Retinal pigment epithelial cell (primary cell): Measurements from ENCODE around the gene MBD3L2.
"Not testable (repeated sequence)": the region's sequence is repeated elsewhere in the genome, so short reads cannot be mapped to it uniquely, and the experiment has no call there.

Experiments used
- DNase-seq: peaks from one replicate; pipeline ENCODE4 v3.0.0-alpha.2; 2010; ENCODE audit warnings: low read depth
- H3K4me3 ChIP-seq: 2 replicates; pipeline ENCODE4 v1.5.1; 2011; ENCODE audit warnings: mild to moderate bottlenecking, low read length, control low read depth, moderate library complexity
- TF ChIP-seq, protein P1 (sequence below): conservative IDR thresholded peaks from 2 replicates; pipeline ENCODE4 v1.5.1; 2011; ENCODE audit warnings: low read depth, low read length, control low read depth, inconsistent platforms

The MBD3L2 gene

DNA sequence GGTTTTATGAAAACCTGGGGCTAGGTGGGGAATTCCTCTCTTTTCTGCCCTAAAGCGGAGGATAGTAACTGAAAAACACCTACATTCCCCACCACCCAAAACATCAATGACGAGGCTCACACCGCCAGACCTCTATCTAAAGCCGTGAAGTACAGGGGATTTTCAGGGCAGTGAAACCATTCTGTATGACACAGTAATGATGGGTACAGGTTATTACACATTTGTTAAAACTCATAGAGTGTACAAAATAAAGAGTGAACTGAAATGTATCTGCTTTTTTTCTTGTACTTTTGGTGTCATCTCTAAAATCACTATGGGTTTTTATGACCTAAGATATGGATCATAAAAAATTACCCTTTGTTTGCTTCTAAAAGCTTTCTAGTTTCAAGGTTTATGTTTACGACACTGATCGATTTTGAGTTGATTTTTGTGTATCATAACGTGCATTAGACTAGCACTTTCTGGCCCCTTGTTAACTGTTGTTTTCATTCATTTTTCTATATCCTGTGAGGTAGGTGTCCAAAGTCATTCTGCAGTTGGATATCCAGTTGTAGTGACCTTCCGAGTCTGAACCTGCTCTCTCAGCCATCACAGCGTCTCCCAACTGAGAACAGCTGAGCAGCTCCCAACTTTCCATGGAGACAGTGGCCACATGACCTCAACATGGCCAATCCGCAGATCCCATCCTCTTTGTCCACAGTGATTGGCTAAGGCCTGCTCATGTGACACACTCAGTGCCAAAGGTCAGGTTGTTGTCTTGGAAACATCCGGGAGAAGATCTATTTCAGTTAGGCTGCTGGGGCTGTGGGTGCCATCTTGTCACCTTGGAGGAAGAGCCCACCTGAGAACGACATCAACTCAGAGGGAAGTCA, 38.2 kb upstream of the MBD3L2 start:
- no peak overlapping the region for H3K4me3 ChIP-seq
- TF ChIP-seq, protein P1, sequence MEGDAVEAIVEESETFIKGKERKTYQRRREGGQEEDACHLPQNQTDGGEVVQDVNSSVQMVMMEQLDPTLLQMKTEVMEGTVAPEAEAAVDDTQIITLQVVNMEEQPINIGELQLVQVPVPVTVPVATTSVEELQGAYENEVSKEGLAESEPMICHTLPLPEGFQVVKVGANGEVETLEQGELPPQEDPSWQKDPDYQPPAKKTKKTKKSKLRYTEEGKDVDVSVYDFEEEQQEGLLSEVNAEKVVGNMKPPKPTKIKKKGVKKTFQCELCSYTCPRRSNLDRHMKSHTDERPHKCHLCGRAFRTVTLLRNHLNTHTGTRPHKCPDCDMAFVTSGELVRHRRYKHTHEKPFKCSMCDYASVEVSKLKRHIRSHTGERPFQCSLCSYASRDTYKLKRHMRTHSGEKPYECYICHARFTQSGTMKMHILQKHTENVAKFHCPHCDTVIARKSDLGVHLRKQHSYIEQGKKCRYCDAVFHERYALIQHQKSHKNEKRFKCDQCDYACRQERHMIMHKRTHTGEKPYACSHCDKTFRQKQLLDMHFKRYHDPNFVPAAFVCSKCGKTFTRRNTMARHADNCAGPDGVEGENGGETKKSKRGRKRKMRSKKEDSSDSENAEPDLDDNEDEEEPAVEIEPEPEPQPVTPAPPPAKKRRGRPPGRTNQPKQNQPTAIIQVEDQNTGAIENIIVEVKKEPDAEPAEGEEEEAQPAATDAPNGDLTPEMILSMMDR: no peak
- no peak for DNase-seq

DNA sequence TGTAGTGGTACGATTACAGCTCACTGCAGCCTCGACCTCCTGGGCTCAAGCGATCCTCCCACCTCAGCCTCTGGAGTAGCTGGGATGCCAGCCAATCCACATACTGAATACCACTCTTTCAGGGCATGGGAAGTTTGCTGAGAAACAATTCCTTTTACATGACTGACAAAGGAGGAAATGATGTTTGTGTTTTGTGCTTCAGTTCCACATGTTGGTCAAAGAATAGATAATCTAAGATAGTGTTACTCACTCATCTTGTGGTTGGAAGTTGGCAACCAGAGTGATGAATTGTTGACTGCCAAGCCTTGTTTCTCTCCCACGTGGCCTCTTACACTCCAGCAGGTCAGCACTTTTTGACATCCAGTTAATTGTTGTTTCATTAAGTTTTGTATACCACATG, 35.4 kb upstream of the MBD3L2 start:
- TF ChIP-seq, protein P1: no peak
- no peak for DNase-seq
- H3K4me3 ChIP-seq: no peak overlapping the region

DNA sequence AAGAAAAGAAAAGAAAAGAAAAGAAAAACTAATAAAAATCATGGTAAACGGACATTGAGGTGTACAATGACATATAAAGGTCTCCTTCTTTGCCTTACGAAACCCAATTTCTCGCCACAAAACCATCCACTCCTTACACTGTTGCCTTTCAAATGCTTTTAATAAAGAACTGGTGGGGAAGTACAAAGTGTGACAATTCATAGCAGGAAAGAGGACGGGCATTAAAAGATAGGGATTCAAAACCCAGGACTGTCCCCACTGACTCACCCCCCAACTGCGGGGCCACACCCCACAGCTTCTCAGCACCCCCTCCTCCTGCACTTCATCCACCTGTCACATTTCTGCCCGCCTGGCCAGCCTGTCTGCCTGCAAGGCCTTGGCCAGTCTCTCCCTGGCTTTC, 30.3 kb upstream of the MBD3L2 start:
- no peak overlapping the region for H3K4me3 ChIP-seq
- DNase-seq: no peak
- TF ChIP-seq, protein P1: no peak

DNA sequence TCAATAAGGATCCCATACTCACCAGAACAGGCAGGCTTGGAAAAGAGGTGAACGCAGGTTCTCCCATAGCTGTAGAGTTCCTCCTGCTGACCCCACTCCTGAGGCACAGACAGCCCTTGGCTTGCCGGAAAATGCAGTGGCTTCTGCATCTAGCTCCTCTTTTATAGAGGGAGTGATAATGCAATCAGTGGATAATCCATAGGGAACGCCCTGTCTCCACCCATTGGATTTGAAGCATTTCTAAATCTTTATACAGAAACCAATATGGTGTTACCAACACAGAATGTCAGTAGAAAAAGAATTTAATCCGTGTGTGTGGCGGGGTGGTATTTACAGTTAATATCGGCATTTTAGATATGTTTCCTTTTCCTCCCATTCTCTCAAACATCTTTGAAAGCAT, 27.8 kb upstream of the MBD3L2 start, which contains the start of gene MBD3L2B:
Gene MBD3L2B, minus strand, starts transcription at position 101 of the 400 bp plus-strand sequence. Its CDS starts 34 bp downstream, at position 67.
- H3K4me3 ChIP-seq, DNase-seq: not testable (repeated sequence)

DNA sequence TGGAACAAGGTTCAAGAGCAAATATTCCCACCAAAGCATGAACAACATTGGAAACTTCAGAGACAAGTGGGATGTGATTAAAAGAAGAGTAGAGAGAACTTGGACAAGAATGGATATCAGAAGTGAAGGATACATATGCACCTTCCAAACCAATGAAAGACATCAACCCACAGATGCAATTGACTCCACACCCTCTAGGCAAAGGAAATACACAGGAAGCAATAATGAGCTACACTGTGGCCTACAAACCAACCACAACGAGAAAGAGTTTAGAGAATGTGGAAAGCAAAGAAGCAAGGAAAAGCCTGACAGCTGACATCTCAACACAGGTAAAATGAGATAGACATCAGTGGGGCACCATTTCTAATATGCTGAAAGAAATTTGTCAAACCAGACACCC, 20.3 kb upstream of the MBD3L2 start:
- not testable (repeated sequence) for DNase-seq, H3K4me3 ChIP-seq

DNA sequence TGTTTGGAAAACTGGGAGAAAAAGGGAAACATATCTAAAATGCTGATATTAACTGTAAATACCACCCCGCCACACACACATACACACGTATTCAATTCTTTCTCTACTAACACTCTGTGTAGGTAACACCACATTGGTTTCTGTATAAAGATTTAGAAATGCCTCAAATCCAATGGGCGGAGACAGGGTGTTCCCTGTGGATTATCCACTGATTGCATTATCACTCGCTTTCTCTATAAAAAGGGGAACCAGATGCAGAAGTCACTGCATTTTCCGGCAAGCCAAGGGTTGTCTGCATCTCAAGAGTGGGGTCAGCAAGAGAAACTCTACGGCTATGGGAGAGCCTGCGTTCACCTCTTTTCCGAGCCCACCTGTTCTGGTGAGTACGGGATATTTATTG, 18.8 kb upstream of the MBD3L2 start, which contains the start of gene MBD3L5:
Gene MBD3L5, plus strand, starts transcription at position 301 of the 400 bp plus-strand sequence. Its CDS starts 34 bp downstream, at position 335.
- DNase-seq, H3K4me3 ChIP-seq: not testable (repeated sequence)

DNA sequence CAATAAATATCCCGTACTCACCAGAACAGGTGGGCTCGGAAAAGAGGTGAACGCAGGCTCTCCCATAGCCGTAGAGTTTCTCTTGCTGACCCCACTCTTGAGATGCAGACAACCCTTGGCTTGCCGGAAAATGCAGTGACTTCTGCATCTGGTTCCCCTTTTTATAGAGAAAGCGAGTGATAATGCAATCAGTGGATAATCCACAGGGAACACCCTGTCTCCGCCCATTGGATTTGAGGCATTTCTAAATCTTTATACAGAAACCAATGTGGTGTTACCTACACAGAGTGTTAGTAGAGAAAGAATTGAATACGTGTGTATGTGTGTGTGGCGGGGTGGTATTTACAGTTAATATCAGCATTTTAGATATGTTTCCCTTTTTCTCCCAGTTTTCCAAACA, 9.0 kb upstream of the MBD3L2 start, which contains the start of gene MBD3L4:
Gene MBD3L4, minus strand, starts transcription at position 101 of the 400 bp plus-strand sequence. Its CDS starts 35 bp downstream, at position 66.
- DNase-seq, H3K4me3 ChIP-seq: not testable (repeated sequence)

DNA sequence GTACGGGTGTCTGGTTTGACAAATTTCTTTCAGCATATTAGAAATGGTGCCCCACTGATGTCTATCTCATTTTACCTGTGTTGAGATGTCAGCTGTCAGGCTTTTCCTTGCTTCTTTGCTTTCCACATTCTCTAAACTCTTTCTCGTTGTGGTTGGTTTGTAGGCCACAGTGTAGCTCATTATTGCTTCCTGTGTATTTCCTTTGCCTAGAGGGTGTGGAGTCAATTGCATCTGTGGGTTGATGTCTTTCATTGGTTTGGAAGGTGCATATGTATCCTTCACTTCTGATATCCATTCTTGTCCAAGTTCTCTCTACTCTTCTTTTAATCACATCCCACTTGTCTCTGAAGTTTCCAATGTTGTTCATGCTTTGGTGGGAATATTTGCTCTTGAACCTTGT, 7.6 kb upstream of the MBD3L2 start:
- not testable (repeated sequence) for H3K4me3 ChIP-seq, DNase-seq

DNA sequence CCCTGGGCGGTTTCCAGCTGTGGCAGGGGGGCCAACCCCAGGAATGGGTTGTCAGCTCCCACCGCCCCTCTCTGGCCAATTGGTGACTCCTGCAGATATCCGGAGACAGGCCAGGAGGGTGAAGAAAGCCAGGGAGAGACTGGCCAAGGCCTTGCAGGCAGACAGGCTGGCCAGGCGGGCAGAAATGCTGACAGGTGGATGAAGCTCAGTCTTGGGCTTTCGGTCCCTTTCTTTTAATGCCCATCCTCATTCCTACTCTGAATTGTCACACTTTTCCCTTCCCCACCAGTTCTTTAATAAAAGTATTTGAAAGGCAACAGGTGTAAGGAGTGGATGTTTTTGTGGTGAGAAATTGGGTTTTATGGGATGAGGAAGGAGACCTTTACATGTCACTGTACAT, 2.3 kb downstream of the MBD3L2 start:
- not testable (repeated sequence) for DNase-seq, H3K4me3 ChIP-seq

DNA sequence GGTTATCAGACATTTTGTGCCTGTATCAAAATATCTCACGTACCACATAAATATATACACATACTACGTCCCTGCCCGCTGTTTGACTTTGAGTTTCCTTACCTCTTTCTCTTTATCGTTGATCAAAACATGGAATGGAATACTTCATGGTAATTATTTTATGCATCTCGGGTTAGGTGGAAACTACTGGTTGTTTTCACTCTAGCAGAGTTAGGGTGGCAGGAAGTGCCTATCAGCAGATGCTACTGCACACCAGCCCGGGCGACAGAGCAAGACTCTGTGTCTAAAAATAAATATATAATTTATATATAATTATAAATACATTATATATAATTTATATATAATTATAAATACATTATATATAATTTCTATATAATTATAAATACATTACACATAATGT, 3.8 kb downstream of the MBD3L2 start:
- DNase-seq, H3K4me3 ChIP-seq: not testable (repeated sequence)

DNA sequence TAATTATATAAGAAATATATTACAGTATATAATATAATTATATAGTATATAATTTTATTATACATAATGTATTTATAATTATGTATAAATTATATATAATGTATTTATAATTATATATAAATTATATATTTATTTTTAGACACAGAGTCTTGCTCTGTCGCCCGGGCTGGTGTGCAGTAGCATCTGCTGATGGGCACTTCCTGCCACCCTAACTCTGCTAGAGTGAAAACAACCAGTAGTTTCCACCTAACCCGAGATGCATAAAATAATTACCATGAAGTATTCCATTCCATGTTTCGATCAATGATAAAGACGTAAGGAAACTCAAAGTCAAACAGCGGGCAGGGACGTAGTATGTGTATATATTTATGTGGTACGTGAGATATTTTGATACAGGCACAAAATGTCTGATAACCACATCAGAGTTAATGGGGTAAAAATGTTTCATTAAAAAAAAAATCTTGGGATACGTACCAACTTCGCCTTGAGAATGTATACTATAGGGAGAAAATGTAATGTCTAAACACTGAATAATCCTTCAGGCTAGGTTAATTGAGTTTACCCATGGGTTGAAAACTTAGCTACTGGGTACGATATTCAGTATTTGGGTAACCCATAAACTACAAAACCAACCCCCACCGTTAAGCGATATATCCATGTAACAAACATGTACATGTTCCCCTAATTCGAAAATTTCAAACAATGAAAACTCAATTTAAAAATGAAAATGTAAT, 5.7 kb downstream of the MBD3L2 start:
- not testable (repeated sequence) for DNase-seq, H3K4me3 ChIP-seq

GRCh38 chr19:7055679-7056078, 6.6 kb downstream of the MBD3L2 start:
- H3K4me3 ChIP-seq, DNase-seq: not testable (repeated sequence)

DNA sequence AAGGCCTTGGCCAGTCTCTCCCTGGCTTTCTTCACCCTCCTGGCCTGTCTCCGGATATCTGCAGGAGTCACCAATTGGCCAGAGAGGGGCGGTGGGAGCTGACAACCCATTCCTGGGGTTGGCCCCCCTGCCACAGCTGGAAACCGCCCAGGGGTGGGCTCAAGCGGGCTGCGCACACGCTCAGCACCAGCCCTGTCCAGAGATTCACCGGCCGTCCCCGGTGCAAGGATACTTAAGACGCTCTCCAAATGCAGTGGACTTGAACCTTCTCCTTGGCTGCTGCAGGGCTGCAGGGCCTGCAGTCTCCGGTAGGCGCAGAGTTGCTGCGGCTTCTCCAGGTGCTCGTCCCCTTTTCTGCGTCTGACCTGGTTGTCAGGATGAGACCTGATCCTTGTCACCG, 7.2 kb downstream of the MBD3L2 start:
- H3K4me3 ChIP-seq, DNase-seq: not testable (repeated sequence)

- not testable (repeated sequence) for DNase-seq, H3K4me3 ChIP-seq
Observed at GRCh38 chr19:7058576-7058975, 9.5 kb downstream of the MBD3L2 start, which contains the start of gene MBD3L3. Gene MBD3L3 (minus strand): TSS chr19:7058676. CDS start chr19:7058605, 71 bp downstream.

GRCh38 chr19:7059977-7060376, 10.9 kb downstream of the MBD3L2 start:
- not testable (repeated sequence) for DNase-seq, H3K4me3 ChIP-seq
